ENCODE measurements around the gene TPX2.

GRCh38 chr20:31716818-31717477, 22.1 kb upstream of the TPX2 start:
- TF ChIP-seq POLR2A (IDR thresholded peaks at IDR 0.05) (no peak), CTCF (IDR thresholded peaks at IDR 0.05) (no peak)
